ENCODE measurements around the gene ACYP2.

ACYP2 gene

GRCh38 chr2:54226260-54226659, 110.8 kb downstream of the ACYP2 start:
- no peak for DNase-seq (ENCODE audit: low read depth)
- TF ChIP-seq CTCF (conservative IDR thresholded peaks at IDR 0.05; ENCODE audit: low read depth, low read length) = no peak
- H3K4me3 ChIP-seq (ENCODE audit: low read length) = no peak overlapping the region

GRCh38 chr2:54227798-54228197, 112.4 kb downstream of the ACYP2 start:
- H3K4me3 ChIP-seq (ENCODE audit: low read length) = no peak overlapping the region
- no peak for TF ChIP-seq CTCF (conservative IDR thresholded peaks at IDR 0.05; ENCODE audit: low read depth, low read length)
- DNase-seq (ENCODE audit: low read depth) = no peak

GRCh38 chr2:54228945-54229344, 113.5 kb downstream of the ACYP2 start:
- no peak for DNase-seq (ENCODE audit: low read depth)
- no peak for TF ChIP-seq CTCF (conservative IDR thresholded peaks at IDR 0.05; ENCODE audit: low read depth, low read length)
- H3K4me3 ChIP-seq (ENCODE audit: low read length) = no peak overlapping the region

- DNase-seq (ENCODE audit: low read depth) = no peak
- H3K4me3 ChIP-seq (ENCODE audit: low read length) = no peak overlapping the region
- TF ChIP-seq CTCF (conservative IDR thresholded peaks at IDR 0.05; ENCODE audit: low read depth, low read length) = no peak
Observed at GRCh38 chr2:54233832-54234649, 118.6 kb downstream of the ACYP2 start.

GRCh38 chr2:54237428-54237827, 122.0 kb downstream of the ACYP2 start:
- TF ChIP-seq CTCF (conservative IDR thresholded peaks at IDR 0.05; ENCODE audit: low read depth, low read length) = no peak
- H3K4me3 ChIP-seq (ENCODE audit: low read length) = no peak overlapping the region
- no peak for DNase-seq (ENCODE audit: low read depth)

- no peak for DNase-seq (ENCODE audit: low read depth)
- no peak for TF ChIP-seq CTCF (conservative IDR thresholded peaks at IDR 0.05; ENCODE audit: low read depth, low read length)
- no peak overlapping the region for H3K4me3 ChIP-seq (ENCODE audit: low read length)
Observed at GRCh38 chr2:54239427-54239826, 124.0 kb downstream of the ACYP2 start.
